HEK293 (cell line): ENCODE results near the gene ANGEL1.

Experiments used
- CTCF ChIA-PET: fragments of 350-600 bp; formaldehyde crosslinking; extraction: SDS; loops from one replicate; lab custom pipeline; 2021; ENCODE audit warnings: antibody characterized with exemption; lab: Yijun Ruan, JAX
- POLR2A ChIA-PET: fragments of 300-600 bp; formaldehyde crosslinking; extraction: SDS; loops from one replicate; lab custom pipeline; 2020; ENCODE audit warnings: antibody characterized with exemption, inconsistent platforms; lab: Yijun Ruan, JAX
- H3K27ac ChIP-seq: fragments of 200-500 bp; sonication (Bioruptor generic); 2 replicates; pipeline ENCODE4 v1.5.1; 2014; ENCODE audit warnings: low read depth, low read length, control low read depth, inconsistent platforms; ENCODE audit errors: extremely low read depth
- H3K36me3 ChIP-seq, 2 experiments: fragments of 200-500 bp in 1 of 2; sonication (Bioruptor generic) in 1 of 2; 1 replicate in 1 of 2; 2 replicates in 1 of 2; pipeline ENCODE4 v1.5.1; 2014 to 2017; ENCODE audit warnings: inconsistent platforms in 2 of 2, low read length in 2 of 2; ENCODE audit not compliant: control insufficient read depth in 2 of 2, insufficient read depth in 1 of 2
- H3K4me1 ChIP-seq: fragments of 200-500 bp; sonication (Bioruptor generic); 2 replicates; pipeline ENCODE4 v1.5.1; 2014; ENCODE audit warnings: mild to moderate bottlenecking, low read length, inconsistent platforms; ENCODE audit not compliant: control insufficient read depth, insufficient read depth
- H3K4me3 ChIP-seq: 2 replicates; pipeline ENCODE4 v1.5.1; 2011; ENCODE audit warnings: low read depth, mild to moderate bottlenecking, control low read depth, low read length, moderate library complexity
- H3K9me3 ChIP-seq: fragments of 200-500 bp; sonication (Bioruptor generic); 2 replicates; pipeline ENCODE4 v1.5.1; 2014; ENCODE audit warnings: low read depth, low read length, inconsistent platforms; ENCODE audit not compliant: control insufficient read depth, insufficient read depth
- GFI1B ChIP-seq: fragments of 450-650 bp; formaldehyde crosslinking; IDR thresholded peaks from 2 replicates; pipeline ENCODE4 v1.5.1; 2016; ENCODE audit warnings: missing biosample characterization, missing genetic modification characterization
- GLI2 ChIP-seq: fragments of 450-650 bp; formaldehyde crosslinking; IDR thresholded peaks from 2 replicates; pipeline ENCODE4; 2017; ENCODE audit warnings: missing biosample characterization, missing genetic modification characterization, low read depth, borderline replicate concordance
- SCRT1 ChIP-seq: fragments of 450-650 bp; formaldehyde crosslinking; IDR thresholded peaks from 2 replicates; pipeline ENCODE4 v1.5.1; 2016; ENCODE audit warnings: missing biosample characterization, missing genetic modification characterization, borderline replicate concordance
- SP2 ChIP-seq: fragments of 450-650 bp; formaldehyde crosslinking; IDR thresholded peaks from 2 replicates; pipeline ENCODE4 v1.5.1; 2016; ENCODE audit warnings: missing biosample characterization, missing genetic modification characterization
- SP7 ChIP-seq: fragments of 450-650 bp; formaldehyde crosslinking; IDR thresholded peaks from 2 replicates; pipeline ENCODE4 v1.5.1; 2016; ENCODE audit warnings: missing biosample characterization, missing genetic modification characterization
- TRIM28 ChIP-seq: IDR thresholded peaks from 2 replicates; pipeline ENCODE4 v1.6.1; 2011; ENCODE audit warnings: low read length, control low read depth, borderline replicate concordance
- ZBTB1 ChIP-seq: fragments of 450-650 bp; formaldehyde crosslinking; IDR thresholded peaks from 2 replicates; pipeline ENCODE4 v1.5.1; 2016; ENCODE audit warnings: missing biosample characterization, missing genetic modification characterization
- ZBTB21 ChIP-seq: fragments of 450-650 bp; formaldehyde crosslinking; IDR thresholded peaks from 2 replicates; pipeline ENCODE4 v1.5.1; 2017; ENCODE audit warnings: missing biosample characterization, missing genetic modification characterization
- ZNF211 ChIP-seq: fragments of 450-650 bp; formaldehyde crosslinking; IDR thresholded peaks from 2 replicates; pipeline ENCODE4 v1.5.1; 2016; ENCODE audit warnings: low read depth, missing biosample characterization, missing genetic modification characterization
- ZNF433 ChIP-seq: fragments of 450-650 bp; formaldehyde crosslinking; IDR thresholded peaks from 2 replicates; pipeline ENCODE4 v1.5.1; 2016; ENCODE audit warnings: missing biosample characterization, missing genetic modification characterization, low read depth
- ZNF510 ChIP-seq: fragments of 450-650 bp; formaldehyde crosslinking; IDR thresholded peaks from 2 replicates; pipeline ENCODE4 v1.5.1; 2018; ENCODE audit warnings: mild to moderate bottlenecking, missing genetic modification characterization, missing biosample characterization; ENCODE audit not compliant: insufficient replicate concordance
- ZNF558 ChIP-seq: fragments of 450-650 bp; formaldehyde crosslinking; IDR thresholded peaks from 2 replicates; pipeline ENCODE4 v1.5.1; 2016; ENCODE audit warnings: missing biosample characterization, missing genetic modification characterization
- ZSCAN23 ChIP-seq: fragments of 450-650 bp; formaldehyde crosslinking; IDR thresholded peaks from 2 replicates; pipeline ENCODE4 v1.5.1; 2016; ENCODE audit warnings: missing biosample characterization, missing genetic modification characterization
- TF ChIP-seq, protein P1 (sequence below): sonication (generic); formaldehyde crosslinking; IDR thresholded peaks from 2 replicates; pipeline ENCODE4 v1.8.1; 2022; ENCODE audit warnings: mild to moderate bottlenecking, moderate library complexity, missing genetic modification reagents
- TF ChIP-seq, protein P2 (sequence below): fragments of 450-650 bp; formaldehyde crosslinking; IDR thresholded peaks from 2 replicates; pipeline ENCODE4 v1.5.1; 2016; ENCODE audit warnings: missing biosample characterization, missing genetic modification characterization, borderline replicate concordance
- TF ChIP-seq, protein P3 (sequence below): fragments of 450-650 bp; formaldehyde crosslinking; IDR thresholded peaks from 2 replicates; pipeline ENCODE4 v1.5.1; 2016; ENCODE audit warnings: missing biosample characterization, missing genetic modification characterization
- TF ChIP-seq, protein P4 (sequence below): fragments of 450-650 bp; formaldehyde crosslinking; IDR thresholded peaks from 2 replicates; pipeline ENCODE4 v1.5.1; 2017; ENCODE audit warnings: missing biosample characterization, missing genetic modification characterization
- TF ChIP-seq, protein P5 (sequence below): fragments of 450-650 bp; formaldehyde crosslinking; IDR thresholded peaks from 2 replicates; pipeline ENCODE4 v1.5.1; 2016; ENCODE audit warnings: missing biosample characterization, missing genetic modification characterization, borderline replicate concordance

Gene ANGEL1

GRCh38 chr14:76753541-76754198, 59.0 kb downstream of the ANGEL1 start:
- ChIA-PET POLR2A (no interaction called here), CTCF (no interaction called here)
- H3K36me3 ChIP-seq, result no peaks in the 10 kb centered on the region
- no peak overlapping the region for H3K4me3 ChIP-seq
- no peak overlapping the region for H3K27ac ChIP-seq
- no peaks in the 10 kb centered on the region for H3K9me3 ChIP-seq
- no peaks in the 10 kb centered on the region for H3K4me1 ChIP-seq
- no peak for TF ChIP-seq SP7
- TF ChIP-seq ZNF510, result no peak
- TF ChIP-seq ZNF211 (tag by site-specific recombination), result no peak
- TF ChIP-seq ZNF558 (tag by site-specific recombination), result no peak
- no peak for TF ChIP-seq GFI1B (tag by site-specific recombination)
- TF ChIP-seq, protein P1, sequence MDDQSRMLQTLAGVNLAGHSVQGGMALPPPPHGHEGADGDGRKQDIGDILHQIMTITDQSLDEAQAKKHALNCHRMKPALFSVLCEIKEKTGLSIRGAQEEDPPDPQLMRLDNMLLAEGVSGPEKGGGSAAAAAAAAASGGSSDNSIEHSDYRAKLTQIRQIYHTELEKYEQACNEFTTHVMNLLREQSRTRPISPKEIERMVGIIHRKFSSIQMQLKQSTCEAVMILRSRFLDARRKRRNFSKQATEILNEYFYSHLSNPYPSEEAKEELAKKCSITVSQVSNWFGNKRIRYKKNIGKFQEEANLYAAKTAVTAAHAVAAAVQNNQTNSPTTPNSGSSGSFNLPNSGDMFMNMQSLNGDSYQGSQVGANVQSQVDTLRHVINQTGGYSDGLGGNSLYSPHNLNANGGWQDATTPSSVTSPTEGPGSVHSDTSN (CRISPR knock-in tag), result no peak
- no peak for TF ChIP-seq SCRT1 (tag by site-specific recombination)
- no peak for TF ChIP-seq ZNF433 (tag by site-specific recombination)
- no peak for TF ChIP-seq ZBTB21 (tag by site-specific recombination)
- TF ChIP-seq, protein P2, sequence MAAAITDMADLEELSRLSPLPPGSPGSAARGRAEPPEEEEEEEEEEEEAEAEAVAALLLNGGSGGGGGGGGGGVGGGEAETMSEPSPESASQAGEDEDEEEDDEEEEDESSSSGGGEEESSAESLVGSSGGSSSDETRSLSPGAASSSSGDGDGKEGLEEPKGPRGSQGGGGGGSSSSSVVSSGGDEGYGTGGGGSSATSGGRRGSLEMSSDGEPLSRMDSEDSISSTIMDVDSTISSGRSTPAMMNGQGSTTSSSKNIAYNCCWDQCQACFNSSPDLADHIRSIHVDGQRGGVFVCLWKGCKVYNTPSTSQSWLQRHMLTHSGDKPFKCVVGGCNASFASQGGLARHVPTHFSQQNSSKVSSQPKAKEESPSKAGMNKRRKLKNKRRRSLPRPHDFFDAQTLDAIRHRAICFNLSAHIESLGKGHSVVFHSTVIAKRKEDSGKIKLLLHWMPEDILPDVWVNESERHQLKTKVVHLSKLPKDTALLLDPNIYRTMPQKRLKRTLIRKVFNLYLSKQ, result no peak
- TF ChIP-seq GLI2 (tag by site-specific recombination), result no peak
- TF ChIP-seq, protein P3, sequence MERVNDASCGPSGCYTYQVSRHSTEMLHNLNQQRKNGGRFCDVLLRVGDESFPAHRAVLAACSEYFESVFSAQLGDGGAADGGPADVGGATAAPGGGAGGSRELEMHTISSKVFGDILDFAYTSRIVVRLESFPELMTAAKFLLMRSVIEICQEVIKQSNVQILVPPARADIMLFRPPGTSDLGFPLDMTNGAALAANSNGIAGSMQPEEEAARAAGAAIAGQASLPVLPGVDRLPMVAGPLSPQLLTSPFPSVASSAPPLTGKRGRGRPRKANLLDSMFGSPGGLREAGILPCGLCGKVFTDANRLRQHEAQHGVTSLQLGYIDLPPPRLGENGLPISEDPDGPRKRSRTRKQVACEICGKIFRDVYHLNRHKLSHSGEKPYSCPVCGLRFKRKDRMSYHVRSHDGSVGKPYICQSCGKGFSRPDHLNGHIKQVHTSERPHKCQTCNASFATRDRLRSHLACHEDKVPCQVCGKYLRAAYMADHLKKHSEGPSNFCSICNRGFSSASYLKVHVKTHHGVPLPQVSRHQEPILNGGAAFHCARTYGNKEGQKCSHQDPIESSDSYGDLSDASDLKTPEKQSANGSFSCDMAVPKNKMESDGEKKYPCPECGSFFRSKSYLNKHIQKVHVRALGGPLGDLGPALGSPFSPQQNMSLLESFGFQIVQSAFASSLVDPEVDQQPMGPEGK (tag by site-specific recombination), result no peak
- TF ChIP-seq, protein P4, sequence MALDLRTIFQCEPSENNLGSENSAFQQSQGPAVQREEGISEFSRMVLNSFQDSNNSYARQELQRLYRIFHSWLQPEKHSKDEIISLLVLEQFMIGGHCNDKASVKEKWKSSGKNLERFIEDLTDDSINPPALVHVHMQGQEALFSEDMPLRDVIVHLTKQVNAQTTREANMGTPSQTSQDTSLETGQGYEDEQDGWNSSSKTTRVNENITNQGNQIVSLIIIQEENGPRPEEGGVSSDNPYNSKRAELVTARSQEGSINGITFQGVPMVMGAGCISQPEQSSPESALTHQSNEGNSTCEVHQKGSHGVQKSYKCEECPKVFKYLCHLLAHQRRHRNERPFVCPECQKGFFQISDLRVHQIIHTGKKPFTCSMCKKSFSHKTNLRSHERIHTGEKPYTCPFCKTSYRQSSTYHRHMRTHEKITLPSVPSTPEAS (tag by site-specific recombination), result no peak
- no peak for TF ChIP-seq SP2 (tag by site-specific recombination)
- TF ChIP-seq, protein P5, sequence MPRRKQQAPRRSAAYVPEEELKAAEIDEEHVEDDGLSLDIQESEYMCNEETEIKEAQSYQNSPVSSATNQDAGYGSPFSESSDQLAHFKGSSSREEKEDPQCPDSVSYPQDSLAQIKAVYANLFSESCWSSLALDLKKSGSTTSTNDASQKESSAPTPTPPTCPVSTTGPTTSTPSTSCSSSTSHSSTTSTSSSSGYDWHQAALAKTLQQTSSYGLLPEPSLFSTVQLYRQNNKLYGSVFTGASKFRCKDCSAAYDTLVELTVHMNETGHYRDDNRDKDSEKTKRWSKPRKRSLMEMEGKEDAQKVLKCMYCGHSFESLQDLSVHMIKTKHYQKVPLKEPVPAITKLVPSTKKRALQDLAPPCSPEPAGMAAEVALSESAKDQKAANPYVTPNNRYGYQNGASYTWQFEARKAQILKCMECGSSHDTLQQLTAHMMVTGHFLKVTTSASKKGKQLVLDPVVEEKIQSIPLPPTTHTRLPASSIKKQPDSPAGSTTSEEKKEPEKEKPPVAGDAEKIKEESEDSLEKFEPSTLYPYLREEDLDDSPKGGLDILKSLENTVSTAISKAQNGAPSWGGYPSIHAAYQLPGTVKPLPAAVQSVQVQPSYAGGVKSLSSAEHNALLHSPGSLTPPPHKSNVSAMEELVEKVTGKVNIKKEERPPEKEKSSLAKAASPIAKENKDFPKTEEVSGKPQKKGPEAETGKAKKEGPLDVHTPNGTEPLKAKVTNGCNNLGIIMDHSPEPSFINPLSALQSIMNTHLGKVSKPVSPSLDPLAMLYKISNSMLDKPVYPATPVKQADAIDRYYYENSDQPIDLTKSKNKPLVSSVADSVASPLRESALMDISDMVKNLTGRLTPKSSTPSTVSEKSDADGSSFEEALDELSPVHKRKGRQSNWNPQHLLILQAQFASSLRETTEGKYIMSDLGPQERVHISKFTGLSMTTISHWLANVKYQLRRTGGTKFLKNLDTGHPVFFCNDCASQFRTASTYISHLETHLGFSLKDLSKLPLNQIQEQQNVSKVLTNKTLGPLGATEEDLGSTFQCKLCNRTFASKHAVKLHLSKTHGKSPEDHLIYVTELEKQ (tag by site-specific recombination), result no peak
- TF ChIP-seq TRIM28, result no peak
- TF ChIP-seq ZBTB1 (tag by site-specific recombination), result no peak
- no peak for TF ChIP-seq ZSCAN23
- TF ChIP-seq, all 188 proteins: peak for 0
